Stimulated activated CD4-positive, alpha-beta T cell treated with anti-CD3 and anti-CD28 coated beads, TNF-alpha, amount 100 ng/mL, for 24 hours (primary cell): Measurements from ENCODE around the gene NLGN4Y.
"Not testable (repeated sequence)": the region's sequence is repeated elsewhere in the genome, so short reads cannot be mapped to it uniquely, and the experiment has no call there.

Source experiments
- DNase-seq, 3 experiments: peaks; one replicate each; pipeline ENCODE4 v3.0.0-alpha.2; 2020; ENCODE audit warnings: low read depth in 3 of 3

NLGN4Y gene

GRCh38 chrY:14834103-14835060 lies 310.1 kb downstream of the NLGN4Y start:
- DNase-seq: no peak

GRCh38 chrY:14837466-14837865 lies 313.1 kb downstream of the NLGN4Y start:
- DNase-seq: no peak

GRCh38 chrY:14850734-14851133 lies 326.4 kb downstream of the NLGN4Y start:
- no peak for DNase-seq

GRCh38 chrY:14860448-14860847 lies 336.1 kb downstream of the NLGN4Y start:
- no peak for DNase-seq

- DNase-seq: not testable (repeated sequence)
These were observed 336.7 kb downstream of the NLGN4Y start for GRCh38 chrY:14861033-14861432.

- DNase-seq: no peak
These were observed 347.6 kb downstream of the NLGN4Y start for GRCh38 chrY:14871971-14872370.
